AG09319 (cell line): ENCODE results near the gene HS3ST3B1.

Experiments
- DNase-seq: peaks from one replicate; pipeline ENCODE4 v3.0.0-alpha.2; 2010; ENCODE audit warnings: low read depth; ENCODE audit errors: extremely low read depth
- TF ChIP-seq, protein P1 (sequence below): IDR thresholded peaks from 2 replicates; pipeline ENCODE4 v1.5.1; 2011; ENCODE audit warnings: low read depth, mild to moderate bottlenecking, inconsistent platforms, low read length, moderate library complexity

HS3ST3B1 gene

DNA sequence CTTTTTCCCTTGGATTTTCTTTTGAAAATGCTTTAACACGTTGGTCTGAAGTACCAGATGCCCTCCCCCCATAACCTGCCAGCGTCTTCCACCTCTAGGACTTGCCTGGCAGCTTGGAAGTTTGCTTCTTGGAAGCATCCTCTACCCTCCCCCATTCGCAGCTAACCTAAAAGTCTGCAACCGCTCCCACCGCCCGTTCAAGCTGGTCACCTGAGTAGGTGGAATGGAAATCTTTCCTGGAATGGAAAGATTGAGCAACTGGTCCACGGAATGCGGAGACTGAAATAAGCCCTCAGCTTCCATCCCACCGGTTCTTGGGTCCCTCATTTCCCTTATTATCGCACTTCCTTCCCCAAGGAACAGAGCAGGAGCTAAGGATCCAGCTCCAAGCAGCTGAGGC, 31.4 kb downstream of the HS3ST3B1 start:
- TF ChIP-seq, protein P1, sequence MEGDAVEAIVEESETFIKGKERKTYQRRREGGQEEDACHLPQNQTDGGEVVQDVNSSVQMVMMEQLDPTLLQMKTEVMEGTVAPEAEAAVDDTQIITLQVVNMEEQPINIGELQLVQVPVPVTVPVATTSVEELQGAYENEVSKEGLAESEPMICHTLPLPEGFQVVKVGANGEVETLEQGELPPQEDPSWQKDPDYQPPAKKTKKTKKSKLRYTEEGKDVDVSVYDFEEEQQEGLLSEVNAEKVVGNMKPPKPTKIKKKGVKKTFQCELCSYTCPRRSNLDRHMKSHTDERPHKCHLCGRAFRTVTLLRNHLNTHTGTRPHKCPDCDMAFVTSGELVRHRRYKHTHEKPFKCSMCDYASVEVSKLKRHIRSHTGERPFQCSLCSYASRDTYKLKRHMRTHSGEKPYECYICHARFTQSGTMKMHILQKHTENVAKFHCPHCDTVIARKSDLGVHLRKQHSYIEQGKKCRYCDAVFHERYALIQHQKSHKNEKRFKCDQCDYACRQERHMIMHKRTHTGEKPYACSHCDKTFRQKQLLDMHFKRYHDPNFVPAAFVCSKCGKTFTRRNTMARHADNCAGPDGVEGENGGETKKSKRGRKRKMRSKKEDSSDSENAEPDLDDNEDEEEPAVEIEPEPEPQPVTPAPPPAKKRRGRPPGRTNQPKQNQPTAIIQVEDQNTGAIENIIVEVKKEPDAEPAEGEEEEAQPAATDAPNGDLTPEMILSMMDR, result no peak
- no peak for DNase-seq

DNA sequence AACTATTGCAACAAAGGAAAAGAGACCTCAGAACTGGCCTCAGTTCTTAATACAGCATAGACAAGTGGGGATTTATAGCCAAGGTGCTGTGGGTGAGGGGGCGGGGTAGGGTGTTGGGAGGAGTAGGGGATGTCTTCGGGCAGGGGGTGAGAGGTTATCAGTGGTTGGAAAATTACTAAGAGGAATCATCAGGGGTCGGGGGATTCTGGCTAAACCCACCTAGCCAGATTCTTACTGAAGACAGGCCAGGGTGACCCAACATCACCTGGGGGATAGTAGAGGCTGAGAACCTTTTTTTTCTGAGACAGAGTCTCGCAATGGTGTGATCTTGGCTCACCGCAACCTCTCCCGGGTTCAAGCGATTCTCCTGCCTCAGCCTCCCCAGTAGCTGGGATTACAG, 32.6 kb downstream of the HS3ST3B1 start:
- no peak for DNase-seq
- TF ChIP-seq, protein P1, result no peak

DNA sequence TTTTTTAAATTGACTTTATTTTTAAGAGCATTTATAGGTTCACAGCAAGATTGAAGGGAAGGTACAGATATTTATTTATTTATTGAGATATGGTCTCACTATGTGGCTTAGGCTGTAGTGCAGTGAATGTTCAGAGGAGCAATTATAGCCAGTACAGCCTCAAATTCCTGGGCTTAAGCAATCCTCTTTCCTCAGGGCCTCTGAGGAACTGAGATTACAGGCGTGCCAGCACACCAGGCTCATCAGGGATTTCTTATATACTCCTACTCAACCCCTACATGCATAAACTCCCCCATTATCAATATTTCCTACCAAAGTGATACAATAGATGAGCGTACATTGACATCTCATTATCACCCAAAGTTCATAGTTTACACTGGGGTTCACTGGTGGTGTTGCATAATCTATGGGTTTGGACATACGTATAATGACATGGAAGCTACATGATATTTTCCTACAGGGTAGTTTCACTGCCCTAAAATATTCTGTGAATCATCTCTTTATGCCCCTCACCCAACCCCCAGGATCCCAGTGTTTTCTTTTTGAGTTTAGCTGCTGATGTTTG, 33.5 kb downstream of the HS3ST3B1 start:
- TF ChIP-seq, protein P1, result no peak
- DNase-seq, result no peak

DNA sequence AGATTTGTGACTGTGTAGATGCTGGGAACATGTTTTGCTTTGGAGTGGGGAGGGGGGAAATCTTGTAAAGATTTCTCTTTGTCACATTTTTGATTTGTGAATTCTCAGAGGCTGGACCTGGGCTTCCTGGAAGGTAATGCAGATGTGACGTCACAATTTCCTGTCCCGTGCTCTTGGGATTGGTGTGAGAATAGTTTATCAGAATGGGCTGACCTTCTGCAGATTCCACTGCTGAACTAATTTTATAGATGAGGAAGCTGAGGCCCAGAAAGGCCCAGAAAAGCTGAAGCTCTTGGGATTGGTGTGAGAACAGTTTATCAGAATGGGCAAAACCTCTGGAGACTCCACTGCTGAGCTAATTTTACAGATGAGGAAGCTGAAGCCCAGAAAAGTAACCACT, 34.0 kb downstream of the HS3ST3B1 start:
- TF ChIP-seq, protein P1, result no peak
- DNase-seq, result no peak

DNA sequence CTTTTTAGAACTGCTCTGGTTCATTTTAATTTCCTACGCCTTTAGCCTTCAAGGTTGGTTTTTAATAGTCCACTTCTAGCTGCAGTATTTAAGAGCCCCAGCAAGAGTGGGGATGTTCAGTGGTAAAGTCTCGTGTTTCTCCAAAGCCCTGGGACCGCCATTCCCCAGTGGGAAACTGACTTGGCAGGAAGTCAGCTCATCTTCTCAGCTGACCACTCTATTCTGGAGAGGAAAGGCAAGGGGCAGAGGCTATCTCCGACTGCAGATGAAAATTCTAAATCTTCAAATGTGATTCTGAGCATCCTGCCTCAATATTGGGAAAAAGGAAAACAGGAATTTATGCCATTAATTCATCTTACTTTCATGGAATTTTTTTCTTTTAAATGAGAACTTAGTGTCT, 35.5 kb downstream of the HS3ST3B1 start:
- no peak for DNase-seq

DNA sequence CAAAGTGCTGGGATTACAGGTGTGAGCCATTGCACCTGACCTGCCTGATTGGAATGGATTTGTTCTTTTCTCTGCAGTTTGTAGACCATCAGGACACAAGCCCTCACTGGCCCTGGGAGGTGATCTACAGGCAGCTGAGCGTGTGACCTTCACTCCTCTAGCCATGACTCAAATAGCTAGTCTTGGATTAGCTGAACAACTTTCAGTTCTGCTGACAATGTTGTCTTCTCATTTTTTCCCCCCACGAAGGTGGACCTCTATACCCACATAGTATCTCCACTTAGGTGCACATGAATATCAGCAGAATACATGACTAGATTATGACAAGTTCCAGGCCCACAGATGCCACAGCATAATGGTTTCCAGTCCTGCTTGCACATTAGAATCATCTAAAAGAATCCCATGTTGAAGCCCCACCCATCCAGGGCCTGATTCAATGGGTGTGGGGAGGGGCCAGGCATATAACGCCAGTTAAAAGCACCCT, 36.8 kb downstream of the HS3ST3B1 start:
- DNase-seq, result no peak
- TF ChIP-seq, protein P1, result no peak

More for the DNA sequence above, 35.5 kb downstream of the HS3ST3B1 start:
- TF ChIP-seq, protein P1, result no peak

DNA sequence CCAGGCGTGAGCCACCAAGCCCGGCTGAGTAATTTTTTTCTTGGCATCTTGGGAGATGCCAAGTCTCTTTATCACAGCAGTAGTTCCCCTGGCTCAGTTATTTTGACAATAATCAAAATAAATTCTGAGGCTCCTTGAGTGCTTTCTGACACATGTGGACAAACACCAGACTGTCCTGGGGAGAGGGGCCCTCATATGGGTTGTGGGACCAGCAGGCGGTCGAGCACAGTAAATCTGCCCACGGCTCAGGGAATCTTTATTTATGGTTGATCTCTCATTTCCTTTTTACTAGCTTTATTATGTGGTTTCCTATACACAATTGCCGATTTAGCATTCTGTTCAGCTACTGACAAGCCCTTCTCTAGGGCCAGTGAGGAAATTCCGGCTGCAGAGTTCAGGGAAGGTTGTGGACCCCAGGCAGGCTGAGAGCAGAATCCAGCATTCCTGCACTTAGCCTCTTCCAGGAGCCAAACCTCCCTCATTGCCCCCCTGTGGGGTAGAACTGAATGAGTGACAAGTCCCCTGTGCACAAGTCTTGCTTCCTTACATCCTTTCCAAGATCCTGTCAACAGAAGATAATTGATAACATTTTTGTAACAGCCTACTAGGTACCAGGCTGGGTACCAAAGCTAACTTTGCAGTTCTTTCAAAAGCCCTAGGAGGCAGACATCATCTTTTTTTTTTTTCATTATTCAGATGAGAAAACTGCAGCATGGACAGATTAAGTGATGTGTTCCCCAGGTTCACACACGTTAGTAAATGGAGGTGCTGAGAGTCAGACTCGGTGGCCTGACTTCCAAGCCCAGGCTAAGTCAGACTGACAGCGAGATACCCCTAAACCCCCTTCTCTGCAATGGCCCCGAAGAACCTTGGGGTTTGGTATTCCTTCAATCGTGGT, 40.2 kb downstream of the HS3ST3B1 start:
- TF ChIP-seq, protein P1, result no peak
- no peak for DNase-seq
